IgD-negative memory B cell (primary cell): Measurements from ENCODE around the gene SLC25A11. TPM values are rescaled to one million over a fixed set of nuclear protein-coding genes. Genes with fewer than 3 reads are reported as not detected.

Experiments
- H3K27ac Mint-ChIP-seq, 3 donors: one replicate each; pipeline ENCODE4 v1.8.0; 2020 to 2022; ENCODE audit warnings: mild to moderate bottlenecking in 3 of 3, mixed read lengths in 3 of 3, moderate library complexity in 1 of 3
- H3K27me3 Mint-ChIP-seq: one replicate; pipeline ENCODE4 v1.8.0; 2021; ENCODE audit warnings: mixed read lengths
- H3K36me3 Mint-ChIP-seq: one replicate; pipeline ENCODE4 v1.8.0; 2020; ENCODE audit warnings: mild to moderate bottlenecking, mixed read lengths
- H3K4me1 Mint-ChIP-seq, 3 donors: one replicate each; pipeline ENCODE4 v1.8.0; 2020 to 2022; ENCODE audit warnings: mixed read lengths in 3 of 3, mild to moderate bottlenecking in 1 of 3
- H3K4me3 Mint-ChIP-seq, 4 donors: one replicate each; pipeline ENCODE4 v1.8.0; 2020 to 2022; ENCODE audit warnings: mild to moderate bottlenecking in 4 of 4, mixed read lengths in 4 of 4, moderate library complexity in 3 of 4
- H3K9me3 Mint-ChIP-seq, 3 donors: one replicate each; pipeline ENCODE4 v1.8.0; 2020 to 2021; ENCODE audit warnings: mixed read lengths in 3 of 3, mild to moderate bottlenecking in 1 of 3
- polyA plus RNA-seq: library from polyadenylated mRNA; unstranded; fragments of 300-500 nt; fragmentation: Illumina TruSeq; gene quantifications from one replicate; pipeline ENCODE4 v1.2.3, GENCODE V29; 2021

The SLC25A11 gene
- polyA plus RNA-seq, 1 donor from 2014 or later: 70.9 TPM

- Mint-ChIP-seq H3K36me3 (peaks cover 2% of the 10 kb centered on the region), H3K27me3 (no peaks in the 10 kb centered on the region), H3K27ac (peak overlapping the region in 1 of 3 donors; percentile 67), H3K9me3 (no peaks in the 10 kb centered on the region), H3K4me1 (peaks cover 5 to 21% (median 6%) of the 10 kb centered on the region in 3 donors), H3K4me3 (peak overlapping the region in 1 of 4 donors; percentile 64)
Measured at GRCh38 chr17:4970273-4970672, 30.4 kb upstream of the SLC25A11 start.

- no peaks in the 10 kb centered on the region for H3K27me3 Mint-ChIP-seq
- H3K27ac Mint-ChIP-seq: peak overlapping the region in 2 of 3 donors; percentile 36 to 67
- H3K4me3 Mint-ChIP-seq: peak overlapping the region in 3 of 4 donors; percentile 48 to 81 (median 54)
- H3K4me1 Mint-ChIP-seq: peaks cover 5 to 22% (median 6%) of the 10 kb centered on the region in 3 donors
- no peaks in the 10 kb centered on the region for H3K9me3 Mint-ChIP-seq
- H3K36me3 Mint-ChIP-seq: peaks cover 3% of the 10 kb centered on the region
Measured at GRCh38 chr17:4969551-4970173, 29.8 kb upstream of the SLC25A11 start.

DNA sequence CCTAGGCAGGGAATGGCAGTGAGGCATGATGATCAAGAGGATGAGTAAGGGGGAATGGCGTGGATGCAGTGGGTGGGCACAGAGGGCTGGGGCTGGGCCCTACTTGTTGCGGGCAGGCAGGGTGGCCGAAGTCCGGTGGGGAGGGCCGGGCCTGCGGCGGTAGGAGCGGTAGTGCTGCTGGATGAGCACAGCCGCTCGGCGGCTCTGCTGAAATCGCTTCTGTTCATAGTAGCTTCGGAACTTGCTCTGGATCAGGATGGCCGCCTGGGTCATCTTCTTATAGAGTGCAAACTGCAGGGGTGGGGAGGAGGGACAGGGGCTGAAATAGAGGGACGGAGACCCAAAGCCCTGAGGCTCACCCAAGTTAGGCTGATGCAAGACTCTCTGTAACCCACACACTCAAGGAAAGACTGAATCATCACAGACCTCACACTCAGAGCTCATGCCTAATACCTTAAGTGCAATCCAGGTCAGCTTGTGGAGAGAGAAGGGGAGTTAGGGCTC is 29.3 kb upstream of the SLC25A11 start:
- no peaks in the 10 kb centered on the region for H3K9me3 Mint-ChIP-seq
- peak overlapping the region in 2 of 4 donors; percentile 48 to 54 for H3K4me3 Mint-ChIP-seq
- peaks cover 3% of the 10 kb centered on the region for H3K36me3 Mint-ChIP-seq
- peak overlapping the region in 1 of 3 donors; percentile 36 for H3K27ac Mint-ChIP-seq
- no peaks in the 10 kb centered on the region for H3K27me3 Mint-ChIP-seq
- H3K4me1 Mint-ChIP-seq: peaks cover 5 to 22% (median 6%) of the 10 kb centered on the region in 3 donors

DNA sequence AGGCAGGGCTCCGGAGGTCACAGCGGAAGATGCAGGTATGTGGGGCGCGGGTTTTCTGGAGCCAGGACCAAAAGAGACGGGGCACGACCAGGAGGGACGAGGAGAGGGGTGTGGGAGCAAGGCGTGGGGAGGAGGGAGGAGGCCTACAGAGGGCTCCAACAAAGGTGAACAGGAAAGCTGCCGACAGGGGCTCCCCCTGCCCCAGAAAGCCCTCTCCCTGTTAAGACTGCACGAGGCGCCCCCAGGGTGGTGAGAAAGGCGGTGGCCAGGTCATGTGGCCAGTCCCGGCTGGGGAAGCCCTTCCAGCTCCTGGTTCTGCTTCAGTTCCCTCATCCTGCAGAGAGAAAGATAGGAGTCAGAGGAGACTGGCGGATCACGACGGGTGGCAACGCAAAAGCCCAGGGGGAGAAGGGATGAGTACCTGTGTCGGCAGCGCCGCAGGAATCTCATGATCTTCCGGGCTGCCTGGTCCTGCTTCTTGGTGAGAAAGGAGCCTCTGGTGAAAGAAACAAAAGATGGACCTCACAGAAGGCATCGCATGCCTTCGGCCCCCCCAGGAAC is 28.7 kb upstream of the SLC25A11 start:
- H3K27ac Mint-ChIP-seq: no peak overlapping the region
- H3K36me3 Mint-ChIP-seq: peaks cover 3% of the 10 kb centered on the region
- no peaks in the 10 kb centered on the region for H3K27me3 Mint-ChIP-seq
- no peaks in the 10 kb centered on the region for H3K9me3 Mint-ChIP-seq
- peaks cover 5 to 22% (median 6%) of the 10 kb centered on the region in 3 donors for H3K4me1 Mint-ChIP-seq
- H3K4me3 Mint-ChIP-seq: peak overlapping the region in 1 of 4 donors; percentile 54

- H3K4me1 Mint-ChIP-seq: peaks cover 6 to 22% (median 7%) of the 10 kb centered on the region in 3 donors
- H3K9me3 Mint-ChIP-seq: no peaks in the 10 kb centered on the region
- no peaks in the 10 kb centered on the region for H3K27me3 Mint-ChIP-seq
- H3K4me3 Mint-ChIP-seq: no peak within 1 kb of the TSS
- peaks cover 3% of the 10 kb centered on the region for H3K36me3 Mint-ChIP-seq
- peak within 1 kb of the TSS in 2 of 3 donors; percentile 23 to 94 for H3K27ac Mint-ChIP-seq
Measured at GRCh38 chr17:4967539-4968485, 28.0 kb upstream of the SLC25A11 start, which contains the start of gene SPAG7. SPAG7 (minus strand) TSS chr17:4967817; CDS start chr17:4967804, 13 bp downstream.

DNA sequence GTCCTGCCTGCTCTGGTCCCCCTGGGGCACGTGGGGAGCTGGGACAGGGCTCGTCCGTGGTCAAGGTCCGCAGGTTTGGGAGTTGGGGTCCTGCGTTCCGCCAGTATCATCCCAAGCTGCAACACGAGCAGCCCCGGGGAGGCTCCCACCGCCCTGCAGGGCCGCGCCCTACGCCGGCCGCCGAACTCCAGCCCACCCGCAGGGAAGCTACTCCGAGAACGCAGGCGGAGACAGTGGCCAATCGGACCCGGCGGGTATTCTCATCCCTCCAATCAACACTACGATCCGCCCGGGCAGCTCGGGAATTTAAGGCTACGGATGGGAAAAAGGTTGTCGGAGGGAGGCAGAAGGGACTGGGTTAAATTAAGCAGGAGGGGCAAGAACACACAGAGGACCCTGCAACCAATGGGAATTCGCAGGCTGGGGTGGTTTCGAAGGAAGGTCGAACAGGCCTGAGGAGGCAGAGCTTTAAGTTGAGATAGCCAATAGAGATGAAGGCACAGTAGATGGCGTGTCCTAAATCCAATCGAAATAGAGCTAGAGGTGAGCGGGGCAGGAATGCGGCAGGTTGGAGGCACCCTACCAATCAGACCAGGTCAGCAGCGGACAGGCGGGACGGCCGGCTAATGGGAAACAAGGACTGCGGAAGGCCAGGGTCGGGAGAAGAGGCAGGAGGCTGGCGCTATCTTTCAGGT is 27.1 kb upstream of the SLC25A11 start:
- peak overlapping the region in 1 of 3 donors; percentile 23 for H3K27ac Mint-ChIP-seq
- H3K4me3 Mint-ChIP-seq: no peak overlapping the region
- H3K9me3 Mint-ChIP-seq: no peaks in the 10 kb centered on the region
- H3K27me3 Mint-ChIP-seq: no peaks in the 10 kb centered on the region
- peaks cover 3% of the 10 kb centered on the region for H3K36me3 Mint-ChIP-seq
- H3K4me1 Mint-ChIP-seq: peaks cover 6 to 22% (median 7%) of the 10 kb centered on the region in 3 donors

GRCh38 chr17:4965311-4965986 is 25.6 kb upstream of the SLC25A11 start:
- peaks cover 6 to 20% (median 9%) of the 10 kb centered on the region in 3 donors for H3K4me1 Mint-ChIP-seq
- no peaks in the 10 kb centered on the region for H3K9me3 Mint-ChIP-seq
- peak overlapping the region in 3 of 4 donors; percentile 34 to 80 (median 49) for H3K4me3 Mint-ChIP-seq
- H3K27ac Mint-ChIP-seq: peak overlapping the region in 1 of 3 donors; percentile 33
- no peaks in the 10 kb centered on the region for H3K27me3 Mint-ChIP-seq
- peaks cover 5% of the 10 kb centered on the region for H3K36me3 Mint-ChIP-seq

- Mint-ChIP-seq H3K9me3 (no peaks in the 10 kb centered on the region), H3K27ac (no peak overlapping the region), H3K27me3 (no peaks in the 10 kb centered on the region), H3K4me3 (peak overlapping the region in 1 of 4 donors; percentile 9), H3K36me3 (peaks cover 5% of the 10 kb centered on the region), H3K4me1 (peaks cover 0 to 8% (median 3%) of the 10 kb centered on the region in 3 donors)
Measured at GRCh38 chr17:4960279-4960922, 20.6 kb upstream of the SLC25A11 start.

DNA sequence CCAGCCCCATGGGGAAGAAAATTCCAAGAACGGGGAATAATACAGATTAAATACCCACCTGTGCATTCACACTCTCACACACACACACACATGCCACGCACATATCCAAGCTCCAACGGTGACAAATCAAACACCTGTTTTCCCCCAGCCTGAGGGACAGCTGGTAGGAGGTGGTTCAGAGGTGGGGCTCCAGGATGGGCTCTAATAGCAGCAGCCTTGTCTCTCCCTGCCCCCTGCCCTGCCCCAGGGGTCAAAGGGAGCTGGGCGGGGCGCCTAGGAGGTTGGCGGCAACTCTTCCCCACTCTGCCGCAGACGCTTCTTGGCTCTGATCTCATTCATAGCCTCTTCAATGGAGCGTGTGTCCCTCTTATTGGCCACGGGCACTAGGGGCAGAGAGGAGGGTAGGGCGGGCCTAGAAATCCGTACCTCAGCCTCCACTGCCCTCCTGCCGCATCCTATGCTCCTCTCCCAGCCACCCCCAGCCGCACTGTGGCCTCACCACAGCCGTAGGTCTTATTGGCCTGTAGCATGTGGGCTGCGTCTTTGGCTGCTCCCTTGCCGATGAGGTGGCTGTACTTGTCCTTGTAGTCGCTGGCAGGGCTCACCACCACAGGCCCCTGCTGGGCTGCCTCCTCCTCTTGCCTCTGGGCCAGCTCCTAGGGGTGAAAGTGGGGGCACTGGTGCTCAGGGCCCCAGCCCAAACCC is 19.6 kb upstream of the SLC25A11 start:
- Mint-ChIP-seq H3K9me3 (no peaks in the 10 kb centered on the region), H3K27me3 (no peaks in the 10 kb centered on the region), H3K27ac (peak overlapping the region in 1 of 3 donors; percentile 25), H3K36me3 (peaks cover 2% of the 10 kb centered on the region), H3K4me3 (peak overlapping the region in 1 of 4 donors; percentile 9), H3K4me1 (peaks cover 0 to 6% (median 0%) of the 10 kb centered on the region in 3 donors)

DNA sequence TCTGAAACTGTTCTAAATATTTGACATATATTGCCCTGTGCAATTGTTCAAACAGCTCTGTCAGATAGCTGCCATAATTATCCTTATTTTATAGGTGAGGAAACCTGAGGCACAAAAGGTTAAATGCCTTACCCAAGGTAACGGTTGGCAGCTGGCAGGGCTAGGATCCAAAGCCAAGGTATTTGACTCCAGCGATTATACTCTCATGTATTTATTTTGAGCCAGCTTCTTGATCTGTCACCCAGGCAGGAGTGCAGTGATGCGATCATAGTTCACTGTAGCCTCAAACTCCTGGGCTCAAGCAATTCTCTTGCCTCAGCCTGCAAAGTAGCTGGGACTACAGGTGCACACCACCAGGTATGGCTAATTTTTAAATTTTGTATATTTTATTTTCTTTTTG is 18.3 kb upstream of the SLC25A11 start:
- H3K27ac Mint-ChIP-seq: no peak overlapping the region
- peaks cover 0 to 6% (median 0%) of the 10 kb centered on the region in 3 donors for H3K4me1 Mint-ChIP-seq
- no peak overlapping the region for H3K4me3 Mint-ChIP-seq
- H3K36me3 Mint-ChIP-seq: peaks cover 2% of the 10 kb centered on the region
- no peaks in the 10 kb centered on the region for H3K27me3 Mint-ChIP-seq
- H3K9me3 Mint-ChIP-seq: no peaks in the 10 kb centered on the region

DNA sequence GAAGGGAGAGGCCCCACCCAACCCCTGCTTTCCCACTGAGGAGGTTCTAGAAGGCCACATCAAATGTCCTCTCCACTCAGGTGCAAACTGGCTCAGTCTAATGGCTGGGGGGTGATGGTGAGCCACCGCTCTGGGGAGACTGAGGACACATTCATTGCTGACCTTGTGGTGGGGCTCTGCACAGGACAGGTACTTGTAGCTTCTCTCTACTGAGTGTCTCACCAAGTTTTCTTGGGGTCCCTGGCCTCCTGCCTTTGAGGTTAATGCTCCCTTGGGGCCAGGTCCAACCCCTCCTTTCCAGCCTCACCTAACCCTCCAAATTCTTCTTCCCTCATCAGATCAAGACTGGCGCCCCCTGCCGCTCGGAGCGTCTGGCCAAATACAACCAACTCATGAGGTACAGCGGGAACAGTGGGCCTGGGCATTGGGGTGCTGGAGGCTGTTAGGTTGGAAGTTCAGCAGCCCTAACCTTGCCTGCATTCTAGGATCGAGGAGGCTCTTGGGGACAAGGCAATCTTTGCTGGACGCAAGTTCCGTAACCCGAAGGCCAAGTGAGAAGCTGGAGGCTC is 16.7 kb upstream of the SLC25A11 start:
- peaks cover 0 to 5% (median 0%) of the 10 kb centered on the region in 3 donors for H3K4me1 Mint-ChIP-seq
- no peak overlapping the region for H3K27ac Mint-ChIP-seq
- H3K36me3 Mint-ChIP-seq: no peaks in the 10 kb centered on the region
- H3K4me3 Mint-ChIP-seq: no peak overlapping the region
- no peaks in the 10 kb centered on the region for H3K9me3 Mint-ChIP-seq
- no peaks in the 10 kb centered on the region for H3K27me3 Mint-ChIP-seq

GRCh38 chr17:4955091-4955490 is 15.2 kb upstream of the SLC25A11 start:
- H3K36me3 Mint-ChIP-seq: no peaks in the 10 kb centered on the region
- H3K4me3 Mint-ChIP-seq: no peak overlapping the region
- no peaks in the 10 kb centered on the region for H3K9me3 Mint-ChIP-seq
- no peaks in the 10 kb centered on the region for H3K27me3 Mint-ChIP-seq
- H3K4me1 Mint-ChIP-seq: peaks cover 0 to 9% (median 2%) of the 10 kb centered on the region in 3 donors
- H3K27ac Mint-ChIP-seq: no peak overlapping the region
